HG02571 (cell line): ENCODE results near the gene HNRNPA0.

Experiments
- ATAC-seq: cut with Tn5 transposase; IDR thresholded peaks from one replicate; pipeline ENCODE4 v1.9.1; 2021; ENCODE audit warnings: mild to moderate bottlenecking, moderate library complexity; ENCODE audit not compliant: unreplicated experiment

HNRNPA0 gene

GRCh38 chr5:137754961-137755762, 999 bp upstream of the HNRNPA0 start:
- no peak for ATAC-seq

DNA sequence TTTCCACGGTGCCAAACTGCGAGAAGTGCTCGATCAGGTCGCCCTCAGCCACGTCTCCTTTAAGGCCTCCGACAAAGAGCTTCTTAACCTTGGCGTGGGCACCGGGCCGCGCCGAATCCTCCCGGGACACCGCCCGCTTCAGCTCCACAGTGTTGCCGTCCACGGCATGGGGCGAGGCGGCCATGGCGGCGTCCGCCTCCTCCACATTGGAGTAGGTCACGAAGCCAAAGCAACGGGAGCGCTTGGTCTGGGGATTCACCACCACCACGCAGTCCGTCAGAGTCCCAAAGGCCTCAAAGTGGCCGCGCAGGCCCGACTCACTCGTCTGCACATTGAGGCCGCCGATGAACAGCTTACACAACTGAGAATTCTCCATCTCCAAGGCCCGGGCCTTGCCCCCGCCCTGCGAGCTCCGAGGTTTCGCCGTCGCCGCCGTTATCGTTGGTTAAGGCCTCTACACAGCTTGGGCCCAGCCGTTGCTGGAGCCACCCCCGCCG, 424 bp downstream of the HNRNPA0 start:
- ATAC-seq: peak; percentile 19

DNA sequence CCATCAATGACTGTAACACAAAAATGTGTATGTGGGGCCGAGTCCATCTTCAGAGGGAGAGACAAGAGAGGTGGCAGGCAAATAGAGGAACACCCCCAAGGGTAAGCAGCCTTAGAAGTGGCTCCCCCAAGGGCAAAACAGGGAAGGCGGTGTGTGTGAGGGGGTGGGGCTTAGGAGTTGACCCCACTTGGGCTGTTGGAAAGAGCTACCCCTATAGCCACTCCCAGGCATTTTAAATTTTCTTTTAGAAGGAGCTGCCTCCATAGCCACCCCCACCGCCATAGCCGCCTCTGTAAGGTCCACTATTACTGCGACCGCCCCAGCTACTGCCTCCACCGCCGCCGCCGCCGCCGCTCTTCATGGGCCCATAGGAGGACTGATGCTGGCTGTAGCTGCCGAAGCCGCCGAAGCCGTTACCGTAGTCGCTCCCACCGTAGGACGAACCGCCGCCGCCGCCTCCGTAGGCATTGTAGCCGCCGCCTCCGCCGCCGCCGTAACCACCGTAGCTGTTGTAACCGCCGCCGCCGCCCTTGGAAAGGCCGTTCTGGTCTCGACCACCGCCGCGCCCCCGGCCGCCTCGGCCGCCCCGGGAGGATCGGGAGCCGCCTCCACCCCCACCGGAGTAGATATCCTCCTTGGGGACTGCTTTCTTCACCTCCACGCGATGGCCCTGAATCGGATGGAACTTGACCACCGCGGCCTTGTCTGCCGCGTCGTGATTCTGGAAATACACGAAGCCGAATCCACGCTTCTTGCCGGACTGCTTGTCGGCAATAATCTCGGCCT, 1.1 kb downstream of the HNRNPA0 start:
- no peak for ATAC-seq

GRCh38 chr5:137751869-137752491, 2.2 kb downstream of the HNRNPA0 start:
- no peak for ATAC-seq

GRCh38 chr5:137750436-137750835, 3.7 kb downstream of the HNRNPA0 start:
- no peak for ATAC-seq

DNA sequence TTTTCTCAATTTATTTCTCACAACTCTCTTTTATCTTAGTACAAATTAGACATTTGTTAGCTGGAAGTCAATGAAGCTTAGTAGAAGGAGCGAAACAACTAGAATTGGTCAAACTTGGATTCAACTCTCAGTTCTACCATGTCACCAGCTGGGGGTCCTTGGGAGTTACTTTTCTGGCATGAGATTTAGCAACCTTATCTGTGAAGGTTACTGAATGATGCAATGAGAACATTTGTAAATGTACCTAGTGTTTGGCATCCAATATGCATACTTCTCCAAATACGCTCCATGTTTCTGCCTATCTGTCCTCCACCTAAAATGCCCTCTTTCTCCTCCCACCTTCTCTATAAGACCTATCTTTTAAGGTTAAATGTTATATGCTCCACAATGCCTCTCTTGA, 6.3 kb downstream of the HNRNPA0 start:
- ATAC-seq: no peak

- ATAC-seq: peak; percentile 61
Observed at GRCh38 chr5:137743031-137743640, 11.0 kb downstream of the HNRNPA0 start.

GRCh38 chr5:137741718-137742117, 12.4 kb downstream of the HNRNPA0 start:
- ATAC-seq: no peak

DNA sequence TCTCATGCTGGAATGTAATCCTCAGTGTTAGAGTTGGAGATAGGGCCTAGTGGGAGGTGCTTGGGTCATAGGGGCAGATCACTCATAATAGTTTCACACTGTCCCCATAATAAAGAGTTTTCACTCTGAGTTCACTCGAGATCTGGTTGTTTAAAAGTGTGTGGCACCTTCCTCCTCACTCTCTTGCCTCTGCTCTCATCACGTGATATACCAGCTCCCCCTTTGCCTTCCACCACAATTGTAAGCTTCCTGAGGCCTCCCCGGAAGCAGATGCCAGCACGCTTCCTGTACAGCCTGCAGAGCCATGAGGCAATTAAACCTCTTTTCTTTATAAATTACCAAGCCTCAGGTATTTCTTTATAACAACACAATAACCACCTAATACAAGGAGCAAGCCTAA, 14.4 kb downstream of the HNRNPA0 start:
- no peak for ATAC-seq

DNA sequence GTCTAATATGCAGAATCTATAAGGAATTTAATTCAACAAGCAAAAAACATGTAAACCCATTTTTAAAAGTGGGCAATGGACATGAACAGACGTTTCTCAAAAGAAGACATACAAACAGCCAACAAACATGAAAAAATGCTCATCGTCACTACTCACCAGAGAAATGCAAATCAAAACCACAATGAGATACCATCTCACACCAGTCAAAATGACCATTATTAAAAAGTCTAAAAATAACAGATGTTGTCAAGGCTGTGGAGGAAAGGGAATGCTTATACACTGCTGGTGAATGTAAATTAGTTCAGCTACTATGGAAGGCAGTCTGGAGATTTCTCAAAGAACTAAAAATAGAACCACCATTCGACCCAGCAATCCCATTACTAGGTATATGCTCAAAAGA, 15.2 kb downstream of the HNRNPA0 start:
- no peak for ATAC-seq

DNA sequence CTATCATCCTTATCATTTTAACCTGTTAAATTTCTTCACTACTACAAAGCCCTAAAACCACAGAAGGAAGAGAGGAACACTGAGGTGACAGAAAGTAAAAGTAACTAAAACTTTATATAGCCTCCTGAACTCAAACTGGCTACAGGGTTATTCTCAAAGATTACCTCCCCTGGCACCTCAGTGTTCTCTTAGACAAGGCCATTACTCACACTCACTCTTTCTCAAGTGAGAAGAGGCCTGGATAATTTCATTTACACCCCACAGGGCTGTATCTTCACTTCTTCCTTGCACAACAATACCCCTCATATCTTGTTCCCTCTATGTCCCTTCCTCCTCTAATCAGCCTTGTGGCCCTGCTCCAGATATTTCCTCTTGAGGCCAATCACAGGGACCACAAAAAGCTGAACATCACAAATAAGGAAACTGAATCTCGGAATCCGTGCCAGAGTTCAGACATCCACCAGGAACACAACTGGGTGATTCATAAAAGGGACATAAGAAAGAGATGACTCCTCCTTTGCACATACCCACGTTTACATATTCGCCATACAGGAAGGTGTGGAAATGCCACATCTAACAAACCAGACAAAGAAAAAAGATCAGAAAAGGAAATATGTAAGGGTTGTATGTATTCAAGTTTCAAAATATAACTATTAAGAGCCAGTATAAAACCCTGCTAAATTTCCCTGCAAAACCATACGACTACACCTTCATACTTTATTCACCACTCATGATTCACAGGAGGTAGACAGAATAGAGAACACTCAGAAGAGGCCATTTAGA, 16.6 kb downstream of the HNRNPA0 start:
- no peak for ATAC-seq

DNA sequence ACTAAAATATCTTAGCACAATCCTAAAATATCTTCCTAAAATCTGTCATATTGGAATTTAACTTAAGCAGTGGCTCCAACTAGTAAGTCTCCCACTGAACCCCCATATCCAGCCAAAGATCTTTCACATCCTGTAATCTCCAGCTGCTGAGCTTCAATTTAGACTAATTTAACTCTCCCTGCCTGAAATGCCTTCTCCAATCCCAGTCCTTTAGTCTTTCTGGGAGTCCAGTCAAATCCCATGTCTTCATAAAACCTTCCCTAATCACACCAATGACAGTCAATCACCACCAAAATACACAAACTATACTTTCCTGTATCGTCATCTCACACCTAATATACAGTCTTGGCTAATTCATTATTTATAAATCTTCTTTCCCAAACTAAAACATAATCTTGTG, 17.7 kb downstream of the HNRNPA0 start:
- ATAC-seq: no peak

GRCh38 chr5:137735555-137736284, 18.4 kb downstream of the HNRNPA0 start, which contains the start of gene KLHL3:
Gene KLHL3, minus strand, starts transcription at chr5:137736089. Its CDS starts 443 bp downstream, at chr5:137735646.
- ATAC-seq: peak; percentile 41

- ATAC-seq: peak; percentile 18
Observed at GRCh38 chr5:137734962-137735554, 19.1 kb downstream of the HNRNPA0 start.

DNA sequence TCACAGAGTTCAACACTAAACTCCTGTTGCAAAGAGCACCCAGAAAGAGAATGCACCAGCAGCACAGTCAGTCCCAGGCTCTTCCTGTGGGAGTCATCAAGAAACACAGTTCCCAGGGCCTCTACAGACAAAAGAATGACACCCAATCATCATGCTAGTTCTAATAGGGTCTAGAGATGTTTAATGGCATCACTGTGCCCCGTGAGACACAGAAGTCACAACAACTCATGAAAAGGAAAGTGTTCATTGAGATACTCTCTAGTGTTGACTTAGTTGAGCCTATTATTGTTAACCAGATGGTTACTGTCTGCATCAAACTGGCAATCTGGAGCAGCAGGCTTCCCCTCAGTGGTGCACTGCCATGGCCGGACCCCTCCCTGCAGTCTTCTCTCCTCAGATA, 19.8 kb downstream of the HNRNPA0 start:
- no peak for ATAC-seq

DNA sequence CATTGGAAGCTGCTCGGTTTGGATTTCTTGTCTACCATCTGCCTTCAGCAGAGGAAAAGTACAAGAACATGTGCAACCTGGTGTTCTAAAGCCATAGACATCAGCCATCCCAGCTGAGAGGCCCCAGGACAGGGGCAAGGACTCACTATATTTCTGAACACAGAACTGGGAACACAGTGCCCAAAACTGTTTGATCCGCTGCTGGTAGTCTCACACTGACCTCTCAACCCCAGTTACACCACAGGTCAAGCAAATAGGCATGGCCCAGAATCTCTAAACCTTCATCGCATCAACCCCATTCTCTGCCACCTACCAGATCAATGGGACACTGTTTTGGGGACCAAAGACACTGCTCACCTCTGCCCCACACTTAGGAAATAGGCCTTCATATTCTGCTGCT, 20.2 kb downstream of the HNRNPA0 start:
- ATAC-seq: no peak

- ATAC-seq: no peak
Observed at GRCh38 chr5:137733006-137733405, 21.2 kb downstream of the HNRNPA0 start.

DNA sequence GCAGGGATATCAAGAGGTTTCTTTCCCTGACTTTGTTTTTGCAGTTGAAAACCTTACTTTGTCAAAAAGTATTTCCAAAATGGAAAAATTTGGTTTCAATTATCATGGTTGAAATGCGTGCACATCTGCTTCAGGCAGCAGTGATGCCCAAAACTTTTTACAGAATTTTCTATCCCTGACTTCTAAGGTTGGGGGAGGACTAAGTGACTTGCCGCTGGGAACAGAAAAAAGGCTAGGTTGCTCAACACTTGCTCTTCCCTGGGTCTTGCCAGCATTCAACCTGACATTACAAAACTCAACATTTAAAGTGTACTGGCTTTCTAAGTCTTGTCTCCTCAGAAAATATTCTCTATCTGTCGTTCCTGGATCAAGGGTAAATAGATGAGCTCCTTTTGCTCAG, 23.0 kb downstream of the HNRNPA0 start:
- no peak for ATAC-seq

- no peak for ATAC-seq
Observed at GRCh38 chr5:137730336-137730735, 23.8 kb downstream of the HNRNPA0 start.
